Measurements from ENCODE around the gene SLC28A2.
"Not testable (repeated sequence)": the region's sequence is repeated elsewhere in the genome, so short reads cannot be mapped to it uniquely, and the experiment has no call there.

The SLC28A2 gene, protein sequence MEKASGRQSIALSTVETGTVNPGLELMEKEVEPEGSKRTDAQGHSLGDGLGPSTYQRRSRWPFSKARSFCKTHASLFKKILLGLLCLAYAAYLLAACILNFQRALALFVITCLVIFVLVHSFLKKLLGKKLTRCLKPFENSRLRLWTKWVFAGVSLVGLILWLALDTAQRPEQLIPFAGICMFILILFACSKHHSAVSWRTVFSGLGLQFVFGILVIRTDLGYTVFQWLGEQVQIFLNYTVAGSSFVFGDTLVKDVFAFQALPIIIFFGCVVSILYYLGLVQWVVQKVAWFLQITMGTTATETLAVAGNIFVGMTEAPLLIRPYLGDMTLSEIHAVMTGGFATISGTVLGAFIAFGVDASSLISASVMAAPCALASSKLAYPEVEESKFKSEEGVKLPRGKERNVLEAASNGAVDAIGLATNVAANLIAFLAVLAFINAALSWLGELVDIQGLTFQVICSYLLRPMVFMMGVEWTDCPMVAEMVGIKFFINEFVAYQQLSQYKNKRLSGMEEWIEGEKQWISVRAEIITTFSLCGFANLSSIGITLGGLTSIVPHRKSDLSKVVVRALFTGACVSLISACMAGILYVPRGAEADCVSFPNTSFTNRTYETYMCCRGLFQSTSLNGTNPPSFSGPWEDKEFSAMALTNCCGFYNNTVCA

DNA sequence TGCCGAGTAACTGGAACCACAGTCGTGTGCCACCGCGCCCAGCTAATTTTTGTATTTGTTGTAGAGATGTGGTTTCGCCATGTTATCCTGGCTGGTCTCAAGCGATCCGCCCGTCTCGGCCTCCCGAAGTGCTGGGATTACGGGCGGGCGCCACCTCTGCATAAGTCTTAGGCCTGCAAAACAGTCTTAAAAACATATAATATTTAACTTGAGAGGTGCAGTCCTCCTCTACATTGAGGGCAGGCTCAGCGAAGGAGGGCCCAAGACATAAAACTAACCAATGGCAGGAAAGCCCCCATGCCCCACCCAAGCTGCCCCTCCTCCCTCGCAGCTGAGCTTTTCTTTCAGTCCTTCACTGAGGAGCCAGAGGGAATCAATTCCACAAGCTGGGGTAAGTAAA is at the start of gene SLC28A2:
Gene SLC28A2, plus strand, starts transcription at position 347 of the 400 bp plus-strand sequence. CDS start 982 bp downstream, outside the sequence.
- no peak for DNase-seq (ENCODE audit: low read depth)

DNA sequence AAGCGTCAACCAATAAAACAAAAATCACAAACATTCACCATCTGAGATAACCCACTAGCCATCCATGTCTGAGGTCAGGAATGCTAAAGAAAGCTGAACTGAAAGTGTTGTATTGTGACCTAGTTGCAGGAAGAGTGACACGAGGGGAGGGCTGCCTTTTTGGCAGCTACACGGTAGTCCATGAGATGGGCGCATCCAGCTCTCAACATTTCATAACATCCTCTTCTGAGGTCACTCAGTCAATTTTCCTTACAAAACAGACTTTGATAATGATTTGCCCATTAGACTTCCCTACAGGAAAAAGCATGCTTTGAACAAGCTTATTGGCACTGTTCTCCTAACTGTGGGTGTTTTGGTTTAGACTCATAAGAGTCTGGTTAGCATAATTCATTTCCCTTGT is 48.9 kb upstream of the SLC28A2 start:
- no peak for DNase-seq (ENCODE audit: low read depth)

DNA sequence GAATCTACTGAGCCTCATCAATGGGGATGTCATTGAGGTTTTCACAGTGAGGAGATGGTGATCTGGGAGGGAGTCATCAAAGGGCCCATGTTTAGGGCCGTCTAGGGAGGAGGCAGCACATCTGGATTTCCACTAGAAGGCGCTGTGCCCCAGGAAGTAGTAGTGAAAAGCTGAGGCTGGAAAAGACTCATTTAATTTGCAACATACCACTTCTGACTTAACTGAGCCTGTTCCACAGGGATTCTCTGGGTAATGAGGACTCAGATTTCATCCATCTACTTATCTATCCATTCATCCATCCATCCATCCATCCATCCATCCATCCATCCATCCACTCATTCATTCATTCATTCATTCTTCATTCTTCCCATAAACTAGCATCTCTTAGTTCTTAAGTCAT is 46.8 kb upstream of the SLC28A2 start:
- peak; percentile 78 for DNase-seq (ENCODE audit: low read depth)

DNA sequence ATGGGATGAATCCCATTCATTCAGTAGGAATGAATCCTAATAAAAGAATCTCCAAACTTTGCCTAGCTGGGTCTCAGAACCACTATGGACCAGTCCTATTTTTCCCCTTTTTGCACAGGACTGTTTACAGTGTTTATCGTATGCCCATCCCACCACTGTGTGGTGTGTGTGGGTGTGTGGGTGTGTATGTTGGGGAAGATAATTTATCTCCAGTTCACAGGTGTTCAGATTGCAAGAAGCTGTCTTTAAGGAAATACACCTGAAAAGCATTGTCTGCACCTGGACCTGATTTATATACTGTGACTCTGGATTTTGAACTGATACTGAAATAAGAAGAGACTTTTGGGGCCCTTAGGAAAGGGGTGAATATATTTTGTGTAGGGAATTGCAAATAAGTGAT is 39.5 kb upstream of the SLC28A2 start:
- no peak for DNase-seq (ENCODE audit: low read depth)

DNA sequence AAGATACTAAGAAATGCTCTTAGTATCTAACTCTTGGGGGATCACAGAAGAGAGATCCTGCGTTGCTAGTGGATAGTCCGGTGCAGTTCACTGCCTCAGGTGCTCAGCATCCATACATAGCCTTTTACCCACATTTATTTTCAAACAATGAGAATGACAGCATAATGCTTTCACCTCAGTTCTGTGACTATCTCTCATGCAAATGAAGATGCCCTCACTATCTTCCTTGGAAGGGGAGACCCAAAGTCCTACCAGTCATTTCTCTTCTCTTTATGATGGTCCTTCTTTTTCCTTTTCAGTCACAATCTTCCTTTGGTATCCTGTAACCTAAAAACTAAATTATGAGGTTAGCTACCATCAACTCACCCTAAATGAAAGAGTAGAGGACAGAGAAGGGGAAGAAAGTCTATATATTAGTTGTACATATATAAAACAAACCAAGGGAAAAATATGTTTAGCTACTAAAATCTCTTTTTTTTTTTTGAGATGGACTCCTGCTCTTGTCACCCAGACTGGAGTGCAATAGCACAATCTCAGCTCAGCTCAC is 30.9 kb upstream of the SLC28A2 start:
- no peak for DNase-seq (ENCODE audit: low read depth)

DNA sequence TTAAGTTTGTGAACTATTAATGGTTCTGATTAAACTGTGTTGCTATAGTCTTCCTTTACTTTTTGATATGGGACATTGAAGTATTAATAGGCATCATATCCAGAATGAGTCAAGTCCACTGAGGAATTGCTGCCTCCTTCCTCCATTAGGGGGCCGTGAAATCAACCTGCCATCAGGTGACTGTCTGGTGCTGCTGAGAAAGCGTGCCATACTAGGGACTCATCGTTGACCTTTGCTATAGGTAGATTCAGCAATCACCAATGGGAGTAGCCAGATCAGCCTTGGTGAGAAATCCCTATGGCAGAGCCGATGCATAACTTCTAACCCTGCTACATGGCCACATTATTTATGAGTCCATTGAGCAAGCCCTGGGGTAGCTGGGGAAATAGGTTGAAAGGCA is 30.1 kb upstream of the SLC28A2 start:
- no peak for DNase-seq (ENCODE audit: low read depth)

DNA sequence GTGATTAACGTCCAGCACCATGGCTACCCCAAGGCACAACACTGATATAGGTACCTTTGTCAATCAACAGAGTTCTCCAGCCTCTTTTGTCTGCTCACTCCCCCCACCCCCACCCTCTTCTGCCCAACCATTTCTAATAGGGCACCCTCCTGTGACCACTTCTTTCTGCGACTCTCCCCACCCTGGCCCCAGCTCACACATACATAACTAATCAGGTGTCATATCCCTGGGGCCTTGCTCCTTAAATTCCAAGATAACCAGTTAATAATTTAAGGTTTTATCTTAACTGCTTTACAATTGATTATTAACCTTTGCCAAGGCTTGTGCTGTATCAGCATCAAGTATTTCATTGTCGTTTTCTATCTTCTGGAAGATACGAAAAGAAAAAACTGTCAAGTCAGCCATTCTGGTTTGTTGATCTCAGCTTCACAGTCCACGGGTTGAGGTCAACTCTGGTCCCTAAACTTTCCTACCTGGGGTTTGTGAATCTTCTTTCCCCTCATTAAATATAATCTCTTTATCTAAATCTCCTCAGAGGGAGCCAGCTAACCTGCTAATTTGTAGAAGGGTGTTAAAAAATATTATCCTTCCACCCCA is 27.3 kb upstream of the SLC28A2 start:
- DNase-seq (ENCODE audit: low read depth): no peak

DNA sequence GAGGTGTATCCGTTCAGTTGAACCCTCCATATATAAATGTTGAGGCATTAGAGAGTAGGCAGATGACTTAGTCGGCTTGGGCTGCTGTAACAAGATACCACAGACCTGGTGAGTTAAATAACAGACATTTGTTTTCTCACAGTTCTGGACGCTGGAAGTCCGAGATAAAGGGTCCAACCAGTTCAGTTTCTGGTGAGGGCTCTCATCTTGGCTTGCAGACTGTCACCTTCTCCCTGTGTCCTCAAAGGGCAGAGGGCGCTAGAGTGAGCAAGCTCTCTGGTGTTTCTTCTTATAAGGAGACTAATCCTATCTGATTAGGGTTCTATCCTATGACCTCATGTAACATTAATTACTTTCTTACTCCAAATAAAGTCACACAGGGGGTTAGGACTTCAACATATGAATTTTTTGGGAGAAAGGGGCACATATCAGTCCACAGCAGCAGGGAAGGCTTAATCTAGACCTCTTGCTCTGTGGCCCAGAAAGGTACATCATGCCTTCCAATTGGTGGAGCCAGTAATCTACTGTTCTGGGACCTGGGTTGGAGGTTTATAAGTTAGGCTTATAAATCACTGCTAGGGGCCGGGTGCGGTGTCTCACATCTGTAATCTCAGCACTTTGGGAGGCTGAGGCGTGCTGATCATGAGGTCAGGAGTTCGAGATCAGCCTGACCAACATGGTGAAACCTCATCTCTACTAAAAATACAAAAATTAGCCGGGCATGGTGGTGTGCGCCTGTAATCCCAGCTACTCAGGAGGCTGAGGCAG is 26.3 kb upstream of the SLC28A2 start:
- DNase-seq (ENCODE audit: low read depth): no peak

DNA sequence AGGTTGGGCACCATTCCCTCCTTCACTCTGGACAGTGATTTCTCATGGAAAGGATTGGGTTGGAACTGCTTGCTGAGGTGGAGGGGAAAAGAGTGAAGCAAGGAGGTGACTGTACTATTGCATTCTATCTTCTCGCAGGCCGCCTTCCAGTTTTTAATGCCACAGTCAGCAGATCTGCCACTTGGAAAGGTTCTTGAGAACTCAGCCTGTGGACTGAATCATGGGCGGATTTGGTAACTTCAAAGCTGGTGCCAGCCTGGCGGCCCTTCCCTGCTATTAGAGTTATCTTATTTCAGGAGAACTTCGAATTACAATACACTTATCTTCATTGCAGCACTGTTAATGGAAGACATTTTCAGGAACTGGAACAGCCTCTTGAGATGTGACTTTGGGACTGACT is 23.1 kb upstream of the SLC28A2 start:
- no peak for DNase-seq (ENCODE audit: low read depth)

DNA sequence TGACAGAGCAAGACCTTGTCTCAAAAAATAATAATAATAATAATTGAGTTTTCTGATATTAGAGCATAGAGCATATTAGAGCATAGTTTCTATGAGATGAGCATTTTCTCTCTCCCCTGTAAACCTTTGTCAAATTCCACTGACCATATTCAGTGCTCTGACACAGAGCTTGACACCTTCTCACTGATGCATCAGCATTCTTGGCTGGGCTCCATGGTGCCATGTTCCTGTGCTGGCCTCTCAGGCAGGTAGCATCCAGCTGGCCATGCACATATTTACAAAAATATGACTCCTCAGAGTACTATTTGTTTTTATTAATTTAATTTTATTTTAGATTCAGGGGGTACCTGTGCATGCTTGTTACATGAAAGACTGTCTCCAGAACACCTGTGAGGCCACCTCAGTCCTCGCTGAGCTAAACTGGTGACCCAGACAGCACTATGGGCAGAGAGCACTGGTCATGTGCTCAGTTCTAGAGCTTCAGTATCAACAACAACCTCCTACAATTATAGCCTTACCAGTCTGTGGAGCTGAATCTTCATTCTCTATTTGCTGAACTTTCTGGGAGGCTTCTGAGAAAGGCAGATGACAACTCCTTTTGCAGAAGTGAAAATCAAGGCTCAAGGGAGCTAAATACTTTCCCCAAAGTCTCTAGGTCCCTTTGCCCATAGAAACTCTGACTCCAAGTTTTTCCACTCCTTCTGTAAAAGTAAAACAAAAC is 21.6 kb upstream of the SLC28A2 start:
- no peak for DNase-seq (ENCODE audit: low read depth)

DNA sequence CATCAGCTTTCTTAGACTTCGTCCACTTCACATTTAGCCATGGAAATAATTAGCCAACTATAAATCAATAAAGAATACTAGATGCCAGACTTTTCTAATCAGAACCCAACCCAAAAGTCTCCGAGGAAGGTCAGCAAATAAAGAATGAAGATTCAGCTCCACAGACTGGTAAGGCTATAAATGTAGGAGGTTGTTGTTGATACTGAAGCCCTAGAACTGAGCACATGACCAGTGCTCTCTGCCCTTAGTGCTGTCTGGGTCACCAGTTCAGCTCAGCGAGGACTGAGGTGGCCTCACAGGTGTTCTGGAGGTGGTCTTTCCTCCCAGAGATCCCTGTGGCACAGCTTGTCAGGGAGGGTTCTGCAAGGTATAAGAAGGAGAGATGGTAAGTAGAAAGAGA is 20.9 kb upstream of the SLC28A2 start:
- no peak for DNase-seq (ENCODE audit: low read depth)

DNA sequence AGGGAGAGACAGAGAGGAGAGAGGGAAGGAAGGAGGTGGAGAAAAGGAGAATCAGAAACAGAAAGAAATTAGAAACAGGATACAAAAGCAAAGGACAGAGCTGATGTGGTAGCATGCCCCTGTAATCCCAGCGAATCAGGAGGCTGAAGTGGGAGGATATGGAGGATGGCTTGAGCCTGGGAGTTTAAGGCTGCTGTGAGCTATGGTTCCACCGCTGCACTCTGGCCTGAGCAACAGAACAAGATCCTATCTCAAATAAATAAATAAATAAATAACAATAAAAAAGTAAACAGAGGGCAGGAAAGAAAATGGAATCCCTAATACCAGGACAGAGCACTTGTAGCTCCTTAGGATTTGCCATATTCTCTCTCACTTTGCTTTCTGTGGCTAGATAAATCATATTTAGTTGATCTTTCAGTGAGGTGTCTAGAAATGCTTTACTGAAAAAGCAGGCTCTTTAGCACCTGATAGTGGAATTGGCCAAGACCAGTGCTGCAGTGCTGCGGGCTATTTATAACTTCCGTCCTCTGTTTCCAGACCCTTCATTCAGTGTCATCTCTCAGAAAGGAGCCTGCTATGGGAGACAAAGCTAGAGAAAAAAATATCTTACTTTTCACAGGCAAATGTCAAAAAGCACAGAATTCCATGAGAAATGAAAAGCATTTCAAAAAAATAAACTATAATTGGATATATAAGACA is 20.0 kb upstream of the SLC28A2 start:
- DNase-seq (ENCODE audit: low read depth): no peak

DNA sequence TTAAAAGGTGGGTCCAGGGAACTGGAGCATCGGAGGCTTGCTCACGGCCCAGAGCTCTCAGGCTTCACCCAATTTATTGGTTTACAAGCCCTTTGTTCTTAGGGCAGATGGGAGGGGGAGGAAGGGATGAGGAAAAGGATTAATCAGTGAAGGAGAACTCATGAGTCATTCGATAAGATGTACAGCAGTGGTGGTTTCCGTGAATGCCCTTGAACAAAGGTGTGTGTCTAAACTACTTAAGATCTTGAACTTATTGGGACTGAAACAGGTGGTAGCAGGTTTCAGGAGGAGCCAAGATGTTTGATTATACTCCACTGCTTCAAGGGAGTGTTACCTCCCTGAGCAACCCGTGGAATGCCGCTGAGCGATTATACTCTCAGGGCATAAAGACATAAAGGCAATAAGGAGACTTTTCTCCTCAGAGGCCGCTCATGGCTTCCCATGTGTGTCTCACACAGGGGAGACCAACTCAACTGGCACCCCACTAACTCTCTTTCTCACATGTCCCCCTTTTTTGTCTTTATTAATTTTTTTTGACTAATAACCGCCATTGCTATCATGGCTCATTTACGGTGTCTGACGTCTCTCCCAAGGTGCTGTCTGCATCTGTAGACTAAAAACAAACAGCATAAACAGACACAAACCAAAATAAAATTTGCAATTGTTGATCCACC is 17.3 kb upstream of the SLC28A2 start:
- DNase-seq (ENCODE audit: low read depth): no peak

DNA sequence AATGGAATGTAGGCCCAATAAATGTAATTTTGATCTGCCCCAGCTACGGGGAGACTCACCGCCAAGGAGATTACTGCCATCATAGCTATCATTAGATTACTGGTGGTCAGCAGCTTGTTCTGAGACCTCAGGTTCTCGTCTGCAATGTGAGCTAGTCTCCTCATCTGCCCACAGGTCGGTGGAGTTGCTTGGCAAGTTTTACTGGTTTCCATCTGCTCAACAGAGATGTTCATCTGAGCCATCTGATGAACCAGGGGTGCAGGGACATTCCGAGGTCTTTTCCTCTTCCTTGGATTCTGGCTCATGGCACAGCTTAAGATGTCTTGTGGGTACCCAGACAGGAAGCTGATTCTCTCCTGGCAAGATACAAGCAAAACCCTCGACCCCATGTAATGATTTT is 15.2 kb upstream of the SLC28A2 start:
- not testable (repeated sequence) for DNase-seq (ENCODE audit: low read depth)

DNA sequence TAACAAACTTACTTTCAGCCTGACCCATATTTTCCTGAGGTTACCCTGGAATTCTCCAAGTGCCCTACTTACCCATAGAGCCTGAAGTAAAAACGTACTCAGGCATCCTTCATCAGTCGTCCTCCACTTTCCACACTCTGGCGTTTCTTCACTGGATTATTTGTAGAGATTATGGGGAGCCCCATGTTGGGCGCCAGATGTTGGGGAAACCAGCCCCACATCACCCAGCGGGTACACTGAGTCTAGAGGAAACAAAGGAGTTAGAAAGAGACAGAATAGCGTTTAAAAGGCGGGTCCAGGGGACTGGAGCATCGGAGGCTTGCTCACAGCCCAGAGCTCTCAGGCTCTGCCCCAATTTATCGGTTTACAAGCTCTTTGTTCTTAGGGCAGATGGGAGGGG is 9.7 kb upstream of the SLC28A2 start:
- DNase-seq (ENCODE audit: low read depth): no peak

DNA sequence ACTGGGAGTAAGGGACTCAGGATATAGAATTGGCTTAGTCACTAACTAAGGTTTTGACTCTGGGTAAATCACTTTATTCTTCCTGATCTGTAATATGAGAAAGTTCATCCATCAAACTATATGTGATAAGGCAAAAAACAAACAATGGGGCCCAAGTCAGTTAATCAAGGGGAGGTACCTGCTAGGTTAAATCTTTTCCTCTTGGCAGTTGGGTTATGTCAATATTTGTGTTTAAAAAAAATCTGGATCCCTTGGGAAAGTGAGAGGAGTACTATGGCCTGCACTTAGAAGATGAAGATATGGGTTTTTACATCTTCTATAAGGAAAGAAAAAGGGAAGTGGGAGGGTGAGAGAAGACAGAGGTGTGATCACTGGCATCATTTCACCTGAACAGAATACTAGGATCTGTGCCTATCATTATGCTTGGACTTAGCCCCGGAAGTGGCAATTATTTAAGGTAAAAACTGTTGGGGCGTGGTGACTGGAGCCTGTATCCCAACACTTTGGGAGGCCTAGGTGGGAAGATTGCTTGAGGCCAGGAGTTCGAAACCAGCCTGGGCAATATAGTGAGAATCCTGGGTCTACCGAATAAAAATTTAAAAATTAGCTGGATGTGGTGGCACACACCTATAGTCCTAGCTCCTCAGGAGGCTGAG is 2.8 kb upstream of the SLC28A2 start:
- no peak for DNase-seq (ENCODE audit: low read depth)

DNA sequence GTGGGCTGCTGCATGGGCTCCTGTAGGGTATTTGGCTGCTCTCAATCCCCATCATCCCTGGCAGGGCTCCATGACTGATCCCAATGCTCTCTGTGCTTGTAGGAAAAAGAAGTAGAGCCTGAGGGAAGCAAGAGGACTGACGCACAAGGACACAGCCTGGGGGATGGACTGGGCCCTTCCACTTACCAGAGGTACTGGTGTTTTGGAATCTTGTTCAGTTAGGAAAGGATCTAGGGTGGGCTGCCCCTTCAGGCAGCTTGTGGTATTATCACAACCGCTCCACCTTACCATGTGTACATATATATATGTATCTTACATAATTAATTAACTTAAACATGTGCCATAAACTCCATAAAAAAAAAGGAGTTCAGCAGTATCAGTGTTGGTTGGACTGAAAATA is 1.3 kb downstream of the SLC28A2 start:
- DNase-seq (ENCODE audit: low read depth): peak; percentile 31

DNA sequence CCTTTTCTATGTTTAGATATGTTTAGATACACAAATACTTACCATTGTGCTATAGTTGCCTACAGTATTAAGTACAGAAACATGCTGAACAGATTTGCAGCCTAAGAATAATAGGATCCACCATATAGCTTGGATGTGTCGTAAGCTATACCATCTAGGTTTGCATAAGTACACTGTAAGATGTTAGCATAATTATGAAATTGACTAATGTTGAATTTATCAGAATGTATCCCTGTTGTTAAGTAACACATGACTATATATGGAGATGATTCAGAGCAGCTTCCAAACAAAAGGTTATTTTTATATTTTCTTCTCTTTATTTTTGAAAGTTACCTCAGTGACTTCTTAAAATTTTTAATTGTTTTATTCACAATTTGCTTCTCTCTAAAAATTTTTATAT is 2.4 kb downstream of the SLC28A2 start:
- DNase-seq (ENCODE audit: low read depth): peak; percentile 44

DNA sequence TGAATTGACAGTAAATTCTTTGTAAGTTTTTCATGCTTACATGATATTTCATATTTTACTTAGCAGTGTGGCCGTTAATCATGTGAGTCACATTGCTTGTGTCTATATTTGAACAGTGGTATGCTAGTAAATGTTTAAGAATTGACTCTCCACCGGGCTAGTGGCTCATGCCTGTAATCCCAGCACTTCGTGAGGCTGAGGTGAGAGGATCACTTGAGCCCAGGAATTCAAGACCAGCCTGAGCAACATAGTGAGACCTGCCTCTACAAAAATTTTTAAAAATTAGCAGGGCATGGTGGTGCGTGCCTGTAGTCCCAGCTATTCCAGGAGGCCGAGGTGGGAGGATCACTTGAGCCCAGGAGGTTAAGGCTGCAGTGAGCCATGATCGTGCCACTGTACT is 2.8 kb downstream of the SLC28A2 start:
- peak; percentile 68 for DNase-seq (ENCODE audit: low read depth)

DNA sequence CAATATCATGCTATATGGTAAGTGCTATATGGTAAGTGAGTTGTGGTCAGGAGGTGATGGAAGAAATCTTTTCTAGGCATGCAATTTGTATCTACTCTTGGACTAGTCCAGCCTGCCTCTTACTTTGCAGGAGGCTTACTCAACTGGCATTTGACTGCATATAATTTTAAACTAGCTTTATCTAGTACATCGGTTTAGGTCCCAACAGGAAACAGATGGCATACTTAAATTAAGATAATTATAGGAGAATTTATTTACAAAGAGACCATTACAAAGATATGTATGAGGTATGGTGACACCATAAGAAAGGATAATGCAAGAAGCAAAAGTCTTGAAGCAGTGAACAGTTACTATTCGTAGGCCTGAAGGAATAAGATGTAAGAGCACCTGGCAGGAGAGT is 7.8 kb downstream of the SLC28A2 start:
- DNase-seq (ENCODE audit: low read depth): no peak
